Measurements from ENCODE around the gene WFDC8.

DNA sequence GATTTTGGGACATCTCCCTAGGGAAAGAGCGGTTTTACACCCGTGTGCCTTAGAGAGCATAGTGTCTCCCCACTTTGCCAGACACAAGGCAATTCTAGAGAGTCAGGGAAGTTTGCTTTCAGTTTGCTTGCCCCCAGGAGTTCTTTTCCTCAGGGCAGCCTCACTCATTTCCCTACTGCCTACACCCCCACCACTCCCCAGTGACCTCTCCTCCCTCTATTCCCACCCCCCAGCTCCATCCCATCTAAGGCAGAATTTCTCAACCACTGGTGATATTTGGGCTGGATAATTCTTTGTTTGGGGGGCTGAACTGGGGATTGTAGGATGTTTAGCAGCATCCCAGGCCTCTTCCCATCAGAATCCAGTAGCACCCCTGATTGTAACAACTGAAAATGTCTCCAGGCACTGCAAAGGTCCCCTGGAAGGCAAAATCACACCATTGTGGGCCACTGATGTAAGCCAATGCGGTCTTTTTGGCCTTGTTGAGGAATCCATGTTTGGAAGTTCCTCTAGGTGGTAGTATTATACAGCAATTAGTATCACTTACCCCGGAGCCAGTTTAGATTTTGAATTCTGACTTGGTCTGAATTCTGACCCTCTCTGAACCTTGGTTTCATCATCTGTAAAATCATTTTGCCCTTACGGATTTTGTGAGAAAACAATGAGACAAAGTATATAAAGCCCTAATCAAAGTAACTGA is 33.2 kb downstream of the WFDC8 start:
- TF ChIP-seq, protein P1, sequence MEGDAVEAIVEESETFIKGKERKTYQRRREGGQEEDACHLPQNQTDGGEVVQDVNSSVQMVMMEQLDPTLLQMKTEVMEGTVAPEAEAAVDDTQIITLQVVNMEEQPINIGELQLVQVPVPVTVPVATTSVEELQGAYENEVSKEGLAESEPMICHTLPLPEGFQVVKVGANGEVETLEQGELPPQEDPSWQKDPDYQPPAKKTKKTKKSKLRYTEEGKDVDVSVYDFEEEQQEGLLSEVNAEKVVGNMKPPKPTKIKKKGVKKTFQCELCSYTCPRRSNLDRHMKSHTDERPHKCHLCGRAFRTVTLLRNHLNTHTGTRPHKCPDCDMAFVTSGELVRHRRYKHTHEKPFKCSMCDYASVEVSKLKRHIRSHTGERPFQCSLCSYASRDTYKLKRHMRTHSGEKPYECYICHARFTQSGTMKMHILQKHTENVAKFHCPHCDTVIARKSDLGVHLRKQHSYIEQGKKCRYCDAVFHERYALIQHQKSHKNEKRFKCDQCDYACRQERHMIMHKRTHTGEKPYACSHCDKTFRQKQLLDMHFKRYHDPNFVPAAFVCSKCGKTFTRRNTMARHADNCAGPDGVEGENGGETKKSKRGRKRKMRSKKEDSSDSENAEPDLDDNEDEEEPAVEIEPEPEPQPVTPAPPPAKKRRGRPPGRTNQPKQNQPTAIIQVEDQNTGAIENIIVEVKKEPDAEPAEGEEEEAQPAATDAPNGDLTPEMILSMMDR (IDR thresholded peaks at IDR 0.05) = peak in 2 of 4 experiments; percentile 39 to 42
- no peak for TF ChIP-seq POLR2A (IDR thresholded peaks at IDR 0.05)
